ENCODE data around the gene ENDOD1. TPM values are rescaled to one million over a fixed set of nuclear protein-coding genes. Genes with fewer than 3 reads are reported as not detected.

ENDOD1 gene
- total RNA-seq, 4 donors from 2014 or later: 22.8 to 33.7 (median 26.3) TPM

- TF ChIP-seq CTCF (IDR thresholded peaks at IDR 0.05; ENCODE audit: low read depth): no peak
Measured at GRCh38 chr11:95161248-95161647, 71.6 kb downstream of the ENDOD1 start.

GRCh38 chr11:95163106-95163505 is 73.5 kb downstream of the ENDOD1 start:
- no peak for TF ChIP-seq CTCF (IDR thresholded peaks at IDR 0.05; ENCODE audit: low read depth)

- no peak for TF ChIP-seq CTCF (IDR thresholded peaks at IDR 0.05; ENCODE audit: low read depth)
Measured at GRCh38 chr11:95165638-95166037, 76.0 kb downstream of the ENDOD1 start.

GRCh38 chr11:95166781-95167180 is 77.1 kb downstream of the ENDOD1 start:
- TF ChIP-seq CTCF (IDR thresholded peaks at IDR 0.05; ENCODE audit: low read depth): no peak

GRCh38 chr11:95170294-95170693 is 80.6 kb downstream of the ENDOD1 start:
- TF ChIP-seq CTCF (IDR thresholded peaks at IDR 0.05; ENCODE audit: low read depth): no peak

GRCh38 chr11:95175818-95176380 is 86.3 kb downstream of the ENDOD1 start:
- TF ChIP-seq CTCF (IDR thresholded peaks at IDR 0.05; ENCODE audit: low read depth): no peak

Other genes starting within 250 kb of the ENDOD1 start
- gene CWC15, start 116.3 kb upstream of the ENDOD1 start, total RNA-seq: 10 to 100 TPM; 47.1 to 58.7 (median 53.4) TPM
- under 1 TPM; 0.16 to 0.88 (median 0.46) TPM for gene KDM4D, start 116.1 kb upstream of the ENDOD1 start, total RNA-seq
- not detected for gene KDM4E, start 64.6 kb upstream of the ENDOD1 start, total RNA-seq
- gene KDM4F, start 40.4 kb upstream of the ENDOD1 start, total RNA-seq: not detected
- 10 to 100 TPM; 25.8 to 33.7 (median 28.3) TPM for gene SRSF8, start 22.9 kb upstream of the ENDOD1 start, total RNA-seq
- gene SESN3, start 141.4 kb downstream of the ENDOD1 start, total RNA-seq: 10 to 100 TPM; 15.4 to 54.6 (median 32.0) TPM

Data from subcutaneous adipose tissue (tissue), 4 donors.